H1 (cell line): ENCODE data around the gene HSH2D. TPM values are rescaled to one million over a fixed set of nuclear protein-coding genes. Genes with fewer than 3 reads are reported as not detected.

Experiments
- BACH1 ChIP-seq: IDR thresholded peaks from 2 replicates; pipeline ENCODE4 v1.6.1; 2012; ENCODE audit warnings: low read length, improper control_type of control experiment
- CHD7 ChIP-seq: fragments of 300-600 bp; sonication (generic); IDR thresholded peaks from 2 replicates; pipeline ENCODE4 v1.7.1; 2012; ENCODE audit warnings: low read length, moderate library complexity, mild to moderate bottlenecking, inconsistent platforms; ENCODE audit not compliant: insufficient replicate concordance
- YY1 ChIP-seq: IDR thresholded peaks from 2 replicates; pipeline ENCODE4 v1.6.1; 2011; ENCODE audit warnings: low read depth, mild to moderate bottlenecking, low read length
- polyA plus RNA-seq, 7 experiments: library from polyadenylated mRNA; depleted of rRNA in 3 of 7; stranded (reverse) in 5 of 7; unstranded in 2 of 7; fragments of >200 nt in 5 of 7; fragments of 200-250 nt in 2 of 7; gene quantifications; 1 replicate in 5 of 7; 2 replicates in 1 of 7; 4 replicates in 1 of 7; pipeline versions ENCODE4 v1.2.1 to v1.2.3, GENCODE V29; 2011 to 2013; ENCODE audit warnings: missing spikeins in 2 of 7, mixed read lengths in 2 of 7
- total RNA-seq: library from RNA; stranded (reverse); fragmentation: NEBNext Ultra II Directional; extraction: Animal tissue kit (Norgen Biotek cat#: 25700); gene quantifications from 2 replicates; pipeline ENCODE4 v1.2.1, GENCODE V29; 2021
- TF ChIP-seq, protein P1 (sequence below): IDR thresholded peaks from 2 replicates; pipeline ENCODE4 v1.6.1; 2011; ENCODE audit warnings: low read depth, mild to moderate bottlenecking, low read length; ENCODE audit not compliant: insufficient read depth

HSH2D gene
- total and polyA plus RNA-seq, 2 of the 8 experiments (the other 6 are each of a cell fraction or from before 2014, with no cell fraction given): 0.67 to 1.6 TPM

DNA sequence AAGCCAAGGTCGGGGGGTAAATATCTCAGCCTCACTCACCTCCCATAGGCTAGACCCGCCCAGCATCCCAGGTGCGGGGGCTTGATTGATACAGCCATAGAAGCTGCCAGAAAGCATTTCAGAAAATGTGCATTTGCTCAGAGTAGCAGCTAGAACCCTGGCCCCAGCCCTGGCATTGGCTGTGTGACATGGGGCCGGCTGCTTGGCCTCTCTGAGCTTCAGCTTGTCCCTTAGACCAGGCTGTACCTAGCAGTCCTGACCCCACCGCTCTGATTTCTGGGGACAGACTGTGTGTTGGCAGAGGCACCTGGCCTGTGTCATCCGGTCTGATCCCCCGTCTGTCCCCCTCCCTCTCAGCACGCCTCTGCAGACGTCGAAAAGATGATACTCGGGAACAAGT, 16.4 kb upstream of the HSH2D start (continued):
- TF ChIP-seq CHD7 (no peak), BACH1 (no peak), YY1 (no peak)
- TF ChIP-seq, protein P1, sequence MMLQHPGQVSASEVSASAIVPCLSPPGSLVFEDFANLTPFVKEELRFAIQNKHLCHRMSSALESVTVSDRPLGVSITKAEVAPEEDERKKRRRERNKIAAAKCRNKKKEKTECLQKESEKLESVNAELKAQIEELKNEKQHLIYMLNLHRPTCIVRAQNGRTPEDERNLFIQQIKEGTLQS: no peak
